Mesenchymal stem cell (in vitro differentiated cells and primary cell): ENCODE results near the gene FLAD1.

Experiments
- DNase-seq: peaks from one replicate; pipeline ENCODE4 v3.0.0-alpha.2; 2013
- H2AFZ ChIP-seq: one replicate; pipeline ENCODE4 v1.6.1; 2013; ENCODE audit warnings: low read depth, mild to moderate bottlenecking, control low read depth, inconsistent platforms, low read length, moderate library complexity
- H2AK5ac ChIP-seq: 2 replicates; pipeline ENCODE4 v1.6.1; 2013; ENCODE audit warnings: low read length, moderate library complexity, mild to moderate bottlenecking, inconsistent platforms; ENCODE audit not compliant: severe bottlenecking
- H2BK120ac ChIP-seq: one replicate; pipeline ENCODE4 v1.6.1; 2013; ENCODE audit warnings: low read depth, mild to moderate bottlenecking, inconsistent platforms, low read length, moderate library complexity
- H2BK12ac ChIP-seq, 2 experiments: one replicate each; pipeline ENCODE4 v1.6.1; 2013; ENCODE audit warnings: inconsistent platforms in 2 of 2, low read length in 2 of 2, mild to moderate bottlenecking in 2 of 2, moderate library complexity in 2 of 2, control low read depth in 1 of 2
- H2BK15ac ChIP-seq: one replicate; pipeline ENCODE4 v1.6.1; 2013; ENCODE audit warnings: mild to moderate bottlenecking, low read depth, inconsistent platforms; ENCODE audit not compliant: poor library complexity, severe bottlenecking
- H2BK5ac ChIP-seq: 2 replicates; pipeline ENCODE4 v1.6.1; 2013; ENCODE audit warnings: low read depth, mild to moderate bottlenecking, low read length, control low read depth, inconsistent platforms; ENCODE audit not compliant: poor library complexity, severe bottlenecking
- H3K14ac ChIP-seq, 2 experiments: one replicate each; pipeline ENCODE4 v1.6.1; 2013; ENCODE audit warnings: inconsistent platforms in 2 of 2, low read length in 2 of 2, control low read depth in 1 of 2, mild to moderate bottlenecking in 1 of 2, moderate library complexity in 1 of 2
- H3K18ac ChIP-seq, 2 experiments: one replicate each; pipeline ENCODE4 v1.6.1; 2013; ENCODE audit warnings: inconsistent platforms in 2 of 2, low read length in 2 of 2, control low read depth in 1 of 2, low read depth in 1 of 2, mild to moderate bottlenecking in 1 of 2
- H3K23ac ChIP-seq, 2 experiments: one replicate each; pipeline ENCODE4 v1.6.1; 2013; ENCODE audit warnings: inconsistent platforms in 2 of 2, low read length in 2 of 2, mild to moderate bottlenecking in 2 of 2, moderate library complexity in 2 of 2, control low read depth in 1 of 2
- H3K27ac ChIP-seq: 2 replicates; pipeline ENCODE4 v1.5.1; 2013; ENCODE audit warnings: mild to moderate bottlenecking, moderate library complexity, low read length, control low read depth, inconsistent platforms; ENCODE audit not compliant: poor library complexity, severe bottlenecking
- H3K27me3 ChIP-seq, 2 experiments: 2 replicates each; pipeline versions ENCODE4 v1.6.1 to v1.7.0; 2013; ENCODE audit warnings: low read length in 2 of 2, mild to moderate bottlenecking in 2 of 2, moderate library complexity in 2 of 2, control low read depth in 1 of 2, inconsistent platforms in 1 of 2; ENCODE audit not compliant: control insufficient read depth in 1 of 2, insufficient read depth in 1 of 2
- H3K36me3 ChIP-seq, 2 experiments: 2 replicates each; pipeline versions ENCODE4 v1.6.1 to v1.7.0; 2013; ENCODE audit warnings: low read length in 2 of 2, control low read depth in 1 of 2, inconsistent platforms in 1 of 2, low read depth in 1 of 2, mild to moderate bottlenecking in 1 of 2; ENCODE audit not compliant: insufficient read depth in 2 of 2, control insufficient read depth in 1 of 2
- H3K4ac ChIP-seq, 2 experiments: one replicate each; pipeline ENCODE4 v1.6.1; 2013; ENCODE audit warnings: inconsistent platforms in 2 of 2, low read length in 2 of 2, mild to moderate bottlenecking in 2 of 2, moderate library complexity in 2 of 2, control low read depth in 1 of 2, low read depth in 1 of 2
- H3K4me1 ChIP-seq: 2 replicates; pipeline ENCODE4 v1.6.1; 2013; ENCODE audit warnings: low read depth, low read length, control low read depth; ENCODE audit not compliant: control insufficient read depth, insufficient read depth
- H3K4me2 ChIP-seq: 2 replicates; pipeline ENCODE4 v1.6.1; 2013; ENCODE audit warnings: low read length, mild to moderate bottlenecking, inconsistent platforms; ENCODE audit not compliant: poor library complexity, severe bottlenecking
- H3K4me3 ChIP-seq, 2 experiments: 2 replicates each; pipeline versions ENCODE4 v1.5.1 to v1.7.0; 2013; ENCODE audit warnings: low read length in 2 of 2, mild to moderate bottlenecking in 2 of 2, control low read depth in 1 of 2, low read depth in 1 of 2; ENCODE audit not compliant: insufficient read depth in 1 of 2
- H3K79me1 ChIP-seq: replicated peaks from 2 replicates; pipeline ENCODE4 v1.6.1; 2013; ENCODE audit warnings: mild to moderate bottlenecking, control low read depth, low read length, inconsistent platforms; ENCODE audit not compliant: poor library complexity, severe bottlenecking
- H3K9ac ChIP-seq: 2 replicates; pipeline ENCODE4 v1.7.0; 2013; ENCODE audit warnings: mild to moderate bottlenecking, low read length, moderate library complexity
- H3K9me3 ChIP-seq: 2 replicates; pipeline ENCODE4 v1.7.0; 2013; ENCODE audit warnings: mild to moderate bottlenecking, low read length; ENCODE audit not compliant: control insufficient read depth
- H4K8ac ChIP-seq: one replicate; pipeline ENCODE4 v1.6.1; 2013; ENCODE audit warnings: inconsistent platforms, mild to moderate bottlenecking, low read length, moderate library complexity
- H4K91ac ChIP-seq: one replicate; pipeline ENCODE4 v1.6.1; 2013; ENCODE audit warnings: mild to moderate bottlenecking, low read length, inconsistent platforms
- WGBS: methylation state at CpG from one replicate; pipeline ENCODE4 v1.1.7; 2013; ENCODE audit warnings: mixed read lengths; 5-methylcytosine and 5-hydroxymethylcytosine counted together

The FLAD1 gene

DNA sequence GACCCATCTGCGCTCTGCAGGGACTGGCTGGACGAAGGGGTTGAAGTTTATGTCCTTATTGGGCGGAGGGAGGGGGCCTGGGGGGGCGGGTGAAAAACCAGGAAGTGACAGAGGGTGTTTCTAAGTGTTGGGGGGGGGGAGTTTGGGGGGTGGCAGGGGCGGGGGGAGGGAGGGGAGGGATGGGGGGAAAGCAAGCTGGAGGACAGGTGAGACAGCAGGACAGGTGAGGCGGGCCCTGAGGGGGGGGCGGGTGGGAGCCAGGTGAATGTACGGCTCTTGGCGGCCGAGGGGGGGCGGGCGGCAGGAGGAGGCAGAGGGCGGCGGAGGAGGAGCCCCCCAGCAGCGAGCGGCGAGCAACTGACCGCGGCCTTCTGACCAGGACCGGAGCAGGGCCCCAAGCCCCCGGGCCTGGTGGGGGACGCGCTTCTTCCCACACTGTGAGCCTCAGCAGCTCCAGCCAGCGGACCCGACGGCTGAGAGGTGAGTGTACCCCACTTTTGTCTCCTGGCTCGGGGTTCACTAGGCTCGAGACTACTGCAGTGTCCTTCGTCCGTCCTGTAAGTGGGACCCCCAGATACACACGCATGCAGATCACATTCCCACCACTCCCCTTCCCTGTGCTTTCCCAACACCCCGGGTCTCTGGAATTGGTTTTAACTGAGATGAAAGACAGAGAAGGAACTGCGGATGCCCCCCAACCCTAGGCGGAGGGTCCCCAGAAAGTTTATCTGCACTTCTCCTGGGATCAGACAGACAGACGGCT, 19.5 kb downstream of the FLAD1 start, which contains the start of gene ZBTB7B:
TSS of gene ZBTB7B (plus strand) at position 339 of the 763 bp plus-strand sequence. CDS start 11,859 bp downstream, outside the sequence.
- Histone ChIP-seq H4K91ac (peak within 1 kb of the TSS; percentile 97), H3K4me3 (peak within 1 kb of the TSS; percentile 83 to 100), H3K79me1 (peaks cover 16% of the 10 kb centered on the region), H3K27ac (peak within 1 kb of the TSS; percentile 93), H3K23ac (peak within 1 kb of the TSS in 1 of 2 experiments; percentile 86), H3K14ac (peak within 1 kb of the TSS in 1 of 2 experiments; percentile 97), H3K36me3 (peaks cover 3 to 21% of the 10 kb centered on the region in 2 experiments), H3K4ac (peak within 1 kb of the TSS; percentile 89), H3K27me3 (no peaks in the 10 kb centered on the region), H2AK5ac (peak within 1 kb of the TSS; percentile 55), H3K18ac (peak within 1 kb of the TSS; percentile 98), H3K4me1 (peaks cover 39% of the 10 kb centered on the region), H3K9ac (peak within 1 kb of the TSS; percentile 96), H2BK12ac (peak within 1 kb of the TSS; percentile 46 to 94), H2BK15ac (peak within 1 kb of the TSS; percentile 93), H2BK5ac (peak within 1 kb of the TSS; percentile 92), H2AFZ (no peak within 1 kb of the TSS), H3K4me2 (peak within 1 kb of the TSS; percentile 93), H2BK120ac (peak within 1 kb of the TSS; percentile 98), H3K9me3 (no peaks in the 10 kb centered on the region), H4K8ac (peak within 1 kb of the TSS; percentile 94)
- under 1% methylated on average over 19 of the region's 35 CpGs for WGBS
- peak; percentile 66 for DNase-seq

DNA sequence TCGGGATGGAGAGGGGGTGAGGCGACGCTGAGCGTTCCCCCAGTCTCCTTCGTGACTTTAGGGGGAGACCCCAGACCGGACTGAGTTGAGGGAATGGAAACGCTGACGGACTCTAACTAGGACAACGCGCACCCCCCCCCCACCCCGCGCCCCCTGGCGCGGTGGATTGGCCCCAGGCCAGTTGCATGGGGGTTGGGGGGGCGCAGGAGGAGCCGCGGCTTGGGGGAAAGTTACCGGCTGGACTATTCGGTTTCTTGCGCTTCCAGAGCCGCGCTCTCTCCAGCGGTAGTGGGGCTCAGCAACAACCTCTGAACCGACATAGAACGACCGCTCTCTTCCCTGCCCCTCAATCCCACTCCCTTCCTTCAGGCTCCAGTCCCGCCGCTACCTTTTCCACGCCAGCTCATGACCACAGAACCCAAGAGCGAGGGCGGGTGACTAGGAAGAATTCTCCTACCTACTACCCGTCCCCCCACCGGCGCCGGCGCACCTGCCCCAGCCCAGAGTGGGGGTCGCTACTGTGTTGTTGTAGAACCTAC, 20.2 kb downstream of the FLAD1 start:
- H2AK5ac ChIP-seq: peak overlapping the region; percentile 55
- H3K9ac ChIP-seq: peak overlapping the region; percentile 96
- H3K18ac ChIP-seq: peak overlapping the region; percentile 88 to 98
- H3K36me3 ChIP-seq: peaks cover 3 to 27% of the 10 kb centered on the region in 2 experiments
- peak overlapping the region; percentile 15 to 61 for H2BK12ac ChIP-seq
- H3K9me3 ChIP-seq: no peaks in the 10 kb centered on the region
- H4K8ac ChIP-seq: peak overlapping the region; percentile 91
- peak overlapping the region; percentile 68 for H2BK5ac ChIP-seq
- peak overlapping the region; percentile 93 for H2BK15ac ChIP-seq
- peak overlapping the region; percentile 83 to 100 for H3K4me3 ChIP-seq
- peaks cover 15% of the 10 kb centered on the region for H3K79me1 ChIP-seq
- peak overlapping the region; percentile 97 for H4K91ac ChIP-seq
- H3K4me1 ChIP-seq: peaks cover 42% of the 10 kb centered on the region
- H2BK120ac ChIP-seq: peak overlapping the region; percentile 98
- WGBS: under 1% methylated on average over 15 of the region's 37 CpGs
- H3K27ac ChIP-seq: peak overlapping the region; percentile 87
- no peak overlapping the region for H2AFZ ChIP-seq
- DNase-seq: peak; percentile 56
- H3K23ac ChIP-seq: peak overlapping the region in 1 of 2 experiments; percentile 86
- peak overlapping the region; percentile 85 to 89 for H3K4ac ChIP-seq
- peak overlapping the region in 1 of 2 experiments; percentile 97 for H3K14ac ChIP-seq
- H3K27me3 ChIP-seq: no peaks in the 10 kb centered on the region
- H3K4me2 ChIP-seq: peak overlapping the region; percentile 62

DNA sequence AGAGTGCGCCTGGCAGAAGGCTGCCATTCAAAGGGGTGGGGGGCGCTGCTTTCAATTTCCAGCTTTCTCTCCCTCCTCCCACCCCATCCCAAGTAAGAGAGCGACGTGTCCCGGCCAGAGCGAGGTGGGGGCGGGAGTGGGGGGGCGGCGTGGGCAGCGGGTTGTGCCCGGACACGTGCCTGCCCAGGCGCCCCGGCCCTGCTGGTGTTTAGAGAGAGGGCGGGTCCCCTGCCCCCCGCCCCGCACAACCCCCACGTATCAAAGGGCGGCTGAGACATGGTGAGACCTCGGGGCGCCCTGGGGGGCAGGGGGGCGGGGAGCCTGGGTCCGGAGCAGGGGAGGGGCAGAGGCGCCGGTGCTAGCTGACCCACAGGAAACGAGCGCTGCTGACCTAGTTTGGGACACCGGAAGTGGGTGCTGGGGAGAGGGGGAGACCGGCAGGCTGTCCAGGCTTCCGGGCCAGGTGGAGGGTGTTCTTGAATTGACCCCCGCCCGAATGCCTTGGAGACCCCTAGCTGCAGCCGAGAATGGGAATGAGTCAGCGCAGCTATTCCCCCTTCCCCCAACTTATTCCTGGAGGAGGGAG, 20.7 kb downstream of the FLAD1 start:
- 1% methylated on average over 9 of the region's 34 CpGs for WGBS
- Histone ChIP-seq H2BK12ac (peak overlapping the region; percentile 59 to 61), H3K23ac (peak overlapping the region in 1 of 2 experiments; percentile 86)

More for the DNA sequence above, 20.7 kb downstream of the FLAD1 start:
- Histone ChIP-seq H3K9ac (peak overlapping the region; percentile 96), H4K91ac (peak overlapping the region; percentile 97), H2BK120ac (peak overlapping the region; percentile 98), H2BK5ac (peak overlapping the region; percentile 68), H3K14ac (peak overlapping the region in 1 of 2 experiments; percentile 97), H3K18ac (peak overlapping the region; percentile 88 to 98), H4K8ac (peak overlapping the region; percentile 91), H2AK5ac (peak overlapping the region; percentile 55), H3K4me1 (peaks cover 42% of the 10 kb centered on the region), H3K4ac (peak overlapping the region; percentile 85 to 89), H3K27ac (peak overlapping the region; percentile 87), H2BK15ac (peak overlapping the region; percentile 96), H3K36me3 (peaks cover 3 to 33% of the 10 kb centered on the region in 2 experiments), H3K9me3 (no peaks in the 10 kb centered on the region), H3K79me1 (peaks cover 19% of the 10 kb centered on the region), H3K27me3 (no peaks in the 10 kb centered on the region), H3K4me2 (peak overlapping the region; percentile 62), H3K4me3 (peak overlapping the region; percentile 83 to 100), H2AFZ (no peak overlapping the region)
- DNase-seq: peak; percentile 58
